HepG2 (cell line): ENCODE results near the gene SRCIN1. TPM values are rescaled to one million over a fixed set of nuclear protein-coding genes. Genes with fewer than 3 reads are reported as not detected.
"Not testable (repeated sequence)": the region's sequence is repeated elsewhere in the genome, so short reads cannot be mapped to it uniquely, and the experiment has no call there.

ENCODE experiments used
- ATAC-seq: fragments of 200-7000 bp; cut with Tn5 transposase; 3 replicates; pipeline ENCODE4 v1.9.1; 2020; ENCODE audit warnings: mild to moderate bottlenecking, moderate library complexity
- BruUV-seq: library from RNA; stranded (reverse); fragments of 400-500 nt; replicated peaks from 2 replicates; lab custom pipeline; 2021; lab: Mats Ljungman, UMichigan
- CTCF ChIA-PET: fragments of 300-600 bp; formaldehyde crosslinking; extraction: SDS; loops from one replicate; lab custom pipeline; 2021; ENCODE audit warnings: low total read pairs, inconsistent platforms, low intra/inter-chr PET ratio; lab: Yijun Ruan, JAX
- POLR2A ChIA-PET: fragments of 350-600 bp; sonication (Branson Sonifier 250); formaldehyde crosslinking; loops from one replicate; lab custom pipeline; 2020; ENCODE audit warnings: antibody characterized with exemption, inconsistent platforms; lab: Yijun Ruan, JAX
- DNase-seq: peaks from one replicate; pipeline ENCODE4 v3.0.0-alpha.2; 2015; ENCODE audit warnings: low spot score
- FAIRE-seq: peaks from 3 replicates; lab custom pipeline; 2011; peaks lifted over from hg19 to GRCh38; lab: Jason Lieb, UNC
- H2AFZ ChIP-seq: one replicate; pipeline ENCODE4 v1.6.1; 2011; ENCODE audit warnings: low read length, inconsistent platforms
- H3K27ac ChIP-seq: fragments of 300-600 bp; 3 replicates; pipeline ENCODE4 v1.8.0; 2011; ENCODE audit warnings: mixed run types, mild to moderate bottlenecking, mixed read lengths, low read length, inconsistent platforms; ENCODE audit not compliant: insufficient read depth; ENCODE audit errors: extremely low read length
- H3K27me3 ChIP-seq, 2 experiments: fragments of 200-600 bp in 1 of 2; 2 replicates in 1 of 2; 3 replicates in 1 of 2; pipeline versions ENCODE4 v1.6.0 to v1.8.0; 2011; ENCODE audit warnings: low read length in 2 of 2, mild to moderate bottlenecking in 2 of 2, moderate library complexity in 2 of 2, inconsistent platforms in 1 of 2; ENCODE audit not compliant: insufficient read depth in 2 of 2, control insufficient read depth in 1 of 2
- H3K36me3 ChIP-seq, 2 experiments: fragments of 200-600 bp in 1 of 2; replicated peaks in 1 of 2; 2 replicates in 1 of 2; 3 replicates in 1 of 2; pipeline versions ENCODE4 v1.5.1 to v1.8.0; 2011; ENCODE audit warnings: low read length in 2 of 2, inconsistent platforms in 1 of 2; ENCODE audit not compliant: insufficient read depth in 2 of 2, control insufficient read depth in 1 of 2
- H3K4me1 ChIP-seq: 2 replicates; pipeline ENCODE4 v1.5.1; 2012; ENCODE audit warnings: low read length, inconsistent platforms; ENCODE audit not compliant: insufficient read depth
- H3K4me2 ChIP-seq: 2 replicates; pipeline ENCODE4 v1.6.0; 2011; ENCODE audit warnings: low read depth, low read length, inconsistent platforms
- H3K4me3 ChIP-seq, 3 experiments: fragments of 200-600 bp in 1 of 3; sonication (generic), shearing (Covaris generic) in 1 of 3; replicated peaks in 1 of 3; 2 replicates each; pipeline ENCODE4 v1.5.1; 2011 to 2016; ENCODE audit warnings: low read length in 3 of 3, inconsistent platforms in 2 of 3, low read depth in 2 of 3, mild to moderate bottlenecking in 2 of 3, control low read depth in 1 of 3, mixed read lengths in 1 of 3; ENCODE audit not compliant: insufficient read depth in 1 of 3
- H3K79me2 ChIP-seq: one replicate; pipeline ENCODE4 v1.6.1; 2011; ENCODE audit warnings: low read length, inconsistent platforms; ENCODE audit not compliant: insufficient read depth
- H3K9ac ChIP-seq: 2 replicates; pipeline ENCODE4 v1.6.0; 2011; ENCODE audit warnings: mild to moderate bottlenecking, low read depth, low read length, inconsistent platforms; ENCODE audit not compliant: insufficient read depth
- H3K9me3 ChIP-seq: 2 replicates; pipeline ENCODE4 v1.5.1; 2012; ENCODE audit warnings: mild to moderate bottlenecking, low read length
- H4K20me1 ChIP-seq: 2 replicates; pipeline ENCODE4 v1.6.0; 2011; ENCODE audit warnings: inconsistent platforms, mild to moderate bottlenecking, low read length, moderate library complexity; ENCODE audit not compliant: insufficient read depth
- CEBPB ChIP-seq: IDR thresholded peaks from 2 replicates; pipeline ENCODE4 v1.6.1; 2011; ENCODE audit warnings: low read depth, low read length, improper control_type of control experiment, borderline replicate concordance
- CEBPG ChIP-seq: IDR thresholded peaks from 2 replicates; pipeline ENCODE4 v1.6.1; 2016
- FOXP1 ChIP-seq, 2 experiments: fragments of 450-650 bp in 1 of 2; IDR thresholded peaks; 2 replicates each; pipeline ENCODE4 v1.6.1; 2017 to 2018; ENCODE audit warnings: antibody characterized with exemption in 1 of 2
- GABPB1 ChIP-seq: IDR thresholded peaks from 2 replicates; pipeline ENCODE4 v1.6.1; 2016; ENCODE audit warnings: mild to moderate bottlenecking, missing genetic modification reagents, moderate library complexity, missing compliant biosample characterization
- GATAD2A ChIP-seq: IDR thresholded peaks from 2 replicates; pipeline ENCODE4 v1.6.1; 2016
- TCF12 ChIP-seq, 2 experiments: fragments of 450-650 bp in 1 of 2; sonication (generic) in 1 of 2; formaldehyde crosslinking in 1 of 2; IDR thresholded peaks; 2 replicates each; pipeline versions ENCODE4 v1.6.1 to v1.8.0; 2017 to 2022; ENCODE audit warnings: antibody characterized with exemption in 1 of 2, mild to moderate bottlenecking in 1 of 2, missing genetic modification reagents in 1 of 2, moderate library complexity in 1 of 2
- ZBTB33 ChIP-seq: sonication (generic); formaldehyde crosslinking; IDR thresholded peaks from 2 replicates; pipeline ENCODE4 v1.4.0; 2020; ENCODE audit warnings: missing genetic modification reagents
- ZNF121 ChIP-seq: sonication (generic); formaldehyde crosslinking; IDR thresholded peaks from 2 replicates; pipeline ENCODE4 v1.5.0; 2020; ENCODE audit warnings: mild to moderate bottlenecking, missing genetic modification reagents
- ZNF501 ChIP-seq: sonication (generic); formaldehyde crosslinking; IDR thresholded peaks from 2 replicates; pipeline ENCODE4 v1.5.1; 2020; ENCODE audit warnings: mild to moderate bottlenecking, moderate library complexity, missing genetic modification reagents
- WGBS: methylation state at CpG from one replicate; pipeline ENCODE4 v1.1.6; 2017; ENCODE audit warnings: low lambda C conversion rate; 5-methylcytosine and 5-hydroxymethylcytosine counted together
- in situ Hi-C: cut with HindIII; loops from 2 replicates; pipeline ENCODE4 v1.10.0; 2017; ENCODE audit warnings: low pct_unique_long_range_greater_than_20kb; ENCODE audit not compliant: extremely low pct_ligation_motif_present
- intact Hi-C: fragments of 100-400 bp; cut with micrococcal nuclease; formaldehyde crosslinking; loops from one replicate; pipeline ENCODE4 v1.10.0; 2022; ENCODE audit not compliant: unreplicated experiment
- polyA plus RNA-seq, 8 experiments: library from polyadenylated mRNA; depleted of rRNA in 3 of 8; stranded (reverse) in 7 of 8; unstranded in 1 of 8; fragments of >200 nt; fragmentation: Illumina TruSeq in 4 of 8; extraction: Trizol in 4 of 8; gene quantifications; 2 replicates each; pipeline versions ENCODE4 v1.2.1 to v1.2.3, GENCODE V29; 2011 to 2016; ENCODE audit warnings: low read depth in 4 of 8, missing spikeins in 1 of 8, mixed read lengths in 1 of 8; ENCODE audit not compliant: insufficient read depth in 1 of 8
- total RNA-seq, 5 experiments: library from RNA; depleted of rRNA; stranded (reverse); fragments of >200 nt; fragmentation: Illumina TruSeq; extraction: Trizol; gene quantifications; 2 replicates each; pipeline ENCODE4 v1.2.3, GENCODE V29; 2016; ENCODE audit warnings: low read depth in 1 of 5
- TF ChIP-seq, protein P1 (sequence below): sonication (generic); formaldehyde crosslinking; IDR thresholded peaks from 2 replicates; pipeline ENCODE4 v1.5.1; 2020; ENCODE audit warnings: mild to moderate bottlenecking, moderate library complexity, missing genetic modification reagents
- TF ChIP-seq, protein P2 (sequence below): sonication (generic); formaldehyde crosslinking; IDR thresholded peaks from 2 replicates; pipeline ENCODE4 v1.4.0; 2020; ENCODE audit warnings: missing genetic modification reagents

The SRCIN1 gene
- total and polyA plus RNA-seq, 2 of the 13 experiments (the other 11 are each of a cell fraction or from before 2014, with no cell fraction given) = 1.2 to 9.6 TPM

DNA sequence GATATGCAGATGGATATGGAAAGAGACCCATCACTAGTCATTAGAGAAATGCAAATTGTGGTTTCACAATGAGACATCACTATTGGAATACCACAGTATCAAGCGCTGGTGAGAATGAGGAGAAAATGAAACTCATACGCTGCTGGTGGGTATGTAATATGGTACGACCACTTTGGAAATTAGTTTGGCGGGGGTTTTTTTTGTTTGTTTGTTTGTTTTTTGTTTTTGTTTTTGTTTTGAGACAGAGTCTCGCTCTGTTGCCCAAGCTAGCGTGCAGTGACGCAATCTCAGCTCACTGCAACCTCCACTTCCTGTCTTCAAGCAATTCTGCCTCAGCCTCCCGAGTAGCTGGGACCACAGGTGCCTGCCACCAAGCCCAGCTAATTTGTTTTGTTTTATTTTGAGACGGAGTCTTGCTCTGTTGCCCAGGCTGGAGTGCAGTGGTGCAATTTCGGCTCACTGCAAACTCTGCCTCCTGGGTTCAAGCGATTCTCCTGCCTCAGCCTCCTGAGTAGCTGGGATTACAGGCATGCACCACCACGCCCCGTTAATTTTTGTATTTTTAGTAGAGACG is 19.1 kb upstream of the SRCIN1 start:
- WGBS = 96% methylated on average over 14 of the region's 14 CpGs
- H4K20me1 ChIP-seq; intact Hi-C loops; H3K79me2 ChIP-seq; H3K4me2 ChIP-seq; H3K36me3 ChIP-seq; H3K9me3 ChIP-seq; CTCF ChIA-PET; H3K27ac ChIP-seq; in situ Hi-C loops; H3K4me3 ChIP-seq; BruUV-seq; ATAC-seq; FAIRE-seq; H2AFZ ChIP-seq; H3K27me3 ChIP-seq; DNase-seq; H3K9ac ChIP-seq; TF ChIP-seq TCF12 (IDR thresholded peaks at IDR 0.05): not testable (repeated sequence)
- peaks cover 78% of the 10 kb centered on the region for H3K4me1 ChIP-seq
- TF ChIP-seq CEBPG (CRISPR knock-in tag) (peak; percentile 59), ZBTB33 (CRISPR knock-in tag) (peak; percentile 8; the same call in 1 of the 2 replicates), ZNF501 (CRISPR knock-in tag) (0 out of 2 replicates have a peak, but pooled peaks have one; percentile 26), TCF12 (CRISPR knock-in tag; IDR thresholded peaks at IDR 0.05) (0 out of 2 replicates have a peak, but pooled peaks have one; percentile 26), ZNF121 (CRISPR knock-in tag) (peak; percentile 76), FOXP1 (IDR thresholded peaks at IDR 0.05) (peak; percentile 24), FOXP1 (CRISPR knock-in tag; IDR thresholded peaks at IDR 0.05) (peak; percentile 36; the same call in 1 of the 2 replicates), GATAD2A (0 out of 2 replicates have a peak, but pooled peaks have one; percentile 17), CEBPB (peak; percentile 67), GABPB1 (CRISPR knock-in tag) (0 out of 2 replicates have a peak, but pooled peaks have one; percentile 20)
- TF ChIP-seq, protein P1, sequence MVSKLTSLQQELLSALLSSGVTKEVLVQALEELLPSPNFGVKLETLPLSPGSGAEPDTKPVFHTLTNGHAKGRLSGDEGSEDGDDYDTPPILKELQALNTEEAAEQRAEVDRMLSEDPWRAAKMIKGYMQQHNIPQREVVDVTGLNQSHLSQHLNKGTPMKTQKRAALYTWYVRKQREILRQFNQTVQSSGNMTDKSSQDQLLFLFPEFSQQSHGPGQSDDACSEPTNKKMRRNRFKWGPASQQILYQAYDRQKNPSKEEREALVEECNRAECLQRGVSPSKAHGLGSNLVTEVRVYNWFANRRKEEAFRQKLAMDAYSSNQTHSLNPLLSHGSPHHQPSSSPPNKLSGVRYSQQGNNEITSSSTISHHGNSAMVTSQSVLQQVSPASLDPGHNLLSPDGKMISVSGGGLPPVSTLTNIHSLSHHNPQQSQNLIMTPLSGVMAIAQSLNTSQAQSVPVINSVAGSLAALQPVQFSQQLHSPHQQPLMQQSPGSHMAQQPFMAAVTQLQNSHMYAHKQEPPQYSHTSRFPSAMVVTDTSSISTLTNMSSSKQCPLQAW = 0 out of 2 replicates have a peak, but pooled peaks have one; percentile 19
- TF ChIP-seq, protein P2, sequence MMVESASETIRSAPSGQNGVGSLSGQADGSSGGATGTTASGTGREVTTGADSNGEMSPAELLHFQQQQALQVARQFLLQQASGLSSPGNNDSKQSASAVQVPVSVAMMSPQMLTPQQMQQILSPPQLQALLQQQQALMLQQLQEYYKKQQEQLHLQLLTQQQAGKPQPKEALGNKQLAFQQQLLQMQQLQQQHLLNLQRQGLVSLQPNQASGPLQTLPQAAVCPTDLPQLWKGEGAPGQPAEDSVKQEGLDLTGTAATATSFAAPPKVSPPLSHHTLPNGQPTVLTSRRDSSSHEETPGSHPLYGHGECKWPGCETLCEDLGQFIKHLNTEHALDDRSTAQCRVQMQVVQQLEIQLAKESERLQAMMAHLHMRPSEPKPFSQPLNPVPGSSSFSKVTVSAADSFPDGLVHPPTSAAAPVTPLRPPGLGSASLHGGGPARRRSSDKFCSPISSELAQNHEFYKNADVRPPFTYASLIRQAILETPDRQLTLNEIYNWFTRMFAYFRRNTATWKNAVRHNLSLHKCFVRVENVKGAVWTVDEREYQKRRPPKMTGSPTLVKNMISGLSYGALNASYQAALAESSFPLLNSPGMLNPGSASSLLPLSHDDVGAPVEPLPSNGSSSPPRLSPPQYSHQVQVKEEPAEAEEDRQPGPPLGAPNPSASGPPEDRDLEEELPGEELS (CRISPR knock-in tag) = peak; percentile 52; the same call in 1 of the 2 replicates
- POLR2A ChIA-PET = interaction anchor here (1.5 to 2.0 kb wide), 2 partner anchors 10 to 32 kb away, joined by 11 read pairs; no protein-coding TSS in a partner anchor
